ENCODE results near the gene RFC3. TPM values are rescaled to one million over a fixed set of nuclear protein-coding genes. Genes with fewer than 3 reads are reported as not detected.

RFC3 gene, protein sequence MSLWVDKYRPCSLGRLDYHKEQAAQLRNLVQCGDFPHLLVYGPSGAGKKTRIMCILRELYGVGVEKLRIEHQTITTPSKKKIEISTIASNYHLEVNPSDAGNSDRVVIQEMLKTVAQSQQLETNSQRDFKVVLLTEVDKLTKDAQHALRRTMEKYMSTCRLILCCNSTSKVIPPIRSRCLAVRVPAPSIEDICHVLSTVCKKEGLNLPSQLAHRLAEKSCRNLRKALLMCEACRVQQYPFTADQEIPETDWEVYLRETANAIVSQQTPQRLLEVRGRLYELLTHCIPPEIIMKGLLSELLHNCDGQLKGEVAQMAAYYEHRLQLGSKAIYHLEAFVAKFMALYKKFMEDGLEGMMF
- 2.0 and 3.4 TPM in 2 replicates for total RNA-seq

DNA sequence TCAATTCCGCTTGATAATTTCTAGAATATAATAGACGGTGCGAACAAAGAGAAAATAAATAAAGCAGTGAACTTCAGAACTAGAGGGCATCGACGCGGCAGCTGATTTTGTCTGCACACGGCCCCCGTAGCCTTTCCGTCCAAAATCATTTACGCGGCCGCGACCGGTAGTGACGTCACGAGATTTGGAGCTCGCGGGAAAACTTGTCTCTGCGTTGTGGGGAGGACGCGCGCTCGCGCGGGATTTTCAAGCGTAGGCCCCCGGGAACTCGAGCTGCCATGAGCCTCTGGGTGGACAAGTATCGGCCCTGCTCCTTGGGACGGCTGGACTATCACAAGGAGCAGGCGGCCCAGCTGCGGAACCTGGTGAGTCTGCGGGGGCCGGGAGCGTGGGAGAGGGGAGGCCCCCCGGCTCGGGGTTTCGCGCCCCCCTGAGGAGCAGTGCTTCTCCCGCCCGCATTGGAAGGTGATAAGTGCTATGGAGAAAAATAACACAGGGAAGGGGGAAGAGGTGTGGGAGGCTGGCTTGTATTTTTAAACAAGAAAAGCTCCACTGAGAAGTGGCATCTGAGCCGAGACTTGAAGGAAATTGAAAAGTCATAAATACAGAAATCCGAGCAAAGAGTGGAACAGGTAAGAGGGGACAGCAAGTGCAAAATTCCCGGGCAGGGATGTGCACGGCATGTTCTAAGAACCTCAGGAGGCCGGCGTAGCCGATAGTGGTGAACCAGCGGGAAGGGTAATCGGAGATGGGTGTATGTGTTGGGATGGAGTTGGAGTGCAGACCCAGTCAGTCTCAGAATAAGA is at the start of gene RFC3:
RFC3 (plus strand) TSS at position 249 of the 806 bp plus-strand sequence; CDS start at position 279, 30 bp downstream.
- H3K36me3 ChIP-seq (ENCODE audit: control insufficient read depth, insufficient read depth, low read length) = no peaks in the 10 kb centered on the region
- FAIRE-seq (no peak), DNase-seq (ENCODE audit: low read depth) (peak; percentile 87)
- no peak for TF ChIP-seq CTCF (IDR thresholded peaks at IDR 0.05; ENCODE audit: insufficient read depth, low read length, severe bottlenecking)
- peak within 1 kb of the TSS; percentile 78 for H3K4me3 ChIP-seq (ENCODE audit: low read depth, low read length)
- no peaks in the 10 kb centered on the region for H3K27me3 ChIP-seq (ENCODE audit: control insufficient read depth, insufficient read depth, low read length)

DNA sequence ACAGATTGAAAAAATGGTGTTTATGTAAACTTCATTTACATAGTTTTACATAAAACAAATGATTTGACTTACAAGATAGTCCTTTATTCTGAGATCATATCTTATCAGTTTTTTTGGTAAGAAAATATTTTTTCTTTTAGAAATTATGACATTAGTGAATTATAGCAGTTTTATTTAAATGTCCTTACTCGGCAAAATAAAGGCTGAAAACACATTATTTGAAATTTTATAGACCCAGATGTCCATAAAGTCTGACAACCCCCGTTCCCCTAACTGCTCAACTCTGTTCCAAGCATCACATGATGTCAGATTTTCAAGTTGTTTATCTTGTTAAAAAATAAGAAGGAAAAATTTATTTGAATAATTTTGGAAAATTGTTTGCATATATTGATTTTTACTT is 46.7 kb upstream of the RFC3 start:
- no peak for TF ChIP-seq CTCF (IDR thresholded peaks at IDR 0.05; ENCODE audit: insufficient read depth, low read length, severe bottlenecking)
- Histone ChIP-seq H3K27me3 (ENCODE audit: control insufficient read depth, insufficient read depth, low read length) (no peaks in the 10 kb centered on the region), H3K4me3 (ENCODE audit: low read depth, low read length) (no peak overlapping the region), H3K36me3 (ENCODE audit: control insufficient read depth, insufficient read depth, low read length) (no peaks in the 10 kb centered on the region)
- DNase-seq (ENCODE audit: low read depth) (no peak), FAIRE-seq (no peak)

DNA sequence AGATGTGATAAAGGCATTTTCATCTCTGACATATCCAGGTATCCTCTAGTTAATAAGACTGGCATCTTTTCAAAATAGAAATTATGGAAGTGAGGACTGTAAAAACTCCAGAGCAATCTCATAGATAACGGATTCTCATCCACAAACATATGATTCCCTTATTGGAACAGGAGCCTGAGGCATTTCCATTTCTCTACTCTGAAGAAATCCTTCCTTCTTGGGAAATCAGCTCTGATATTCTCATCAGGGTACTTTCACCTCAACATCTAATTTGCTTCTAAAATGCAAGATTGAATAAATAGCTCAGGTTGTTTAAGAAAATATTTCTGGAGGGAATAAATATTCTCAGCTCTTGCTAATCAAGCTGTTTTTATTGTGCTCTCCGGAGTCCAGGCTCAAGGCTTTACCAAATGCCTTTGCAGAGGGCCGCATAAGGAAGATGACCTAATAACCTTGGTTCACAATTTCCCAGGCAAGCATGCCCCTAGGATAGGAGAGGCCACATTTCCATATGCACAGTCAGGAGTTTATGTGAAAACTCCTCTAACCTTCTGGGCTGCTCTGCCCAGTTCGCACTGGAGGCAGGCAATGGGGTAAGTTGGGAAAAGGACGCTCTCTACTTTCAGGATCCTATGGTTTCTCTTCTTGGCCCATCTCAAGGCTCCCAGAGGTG is 44.0 kb upstream of the RFC3 start:
- Histone ChIP-seq H3K4me3 (ENCODE audit: low read depth, low read length) (no peak overlapping the region), H3K27me3 (ENCODE audit: control insufficient read depth, insufficient read depth, low read length) (no peaks in the 10 kb centered on the region), H3K36me3 (ENCODE audit: control insufficient read depth, insufficient read depth, low read length) (no peaks in the 10 kb centered on the region)
- TF ChIP-seq CTCF (IDR thresholded peaks at IDR 0.05; ENCODE audit: insufficient read depth, low read length, severe bottlenecking) = no peak
- FAIRE-seq (no peak), DNase-seq (ENCODE audit: low read depth) (no peak)

DNA sequence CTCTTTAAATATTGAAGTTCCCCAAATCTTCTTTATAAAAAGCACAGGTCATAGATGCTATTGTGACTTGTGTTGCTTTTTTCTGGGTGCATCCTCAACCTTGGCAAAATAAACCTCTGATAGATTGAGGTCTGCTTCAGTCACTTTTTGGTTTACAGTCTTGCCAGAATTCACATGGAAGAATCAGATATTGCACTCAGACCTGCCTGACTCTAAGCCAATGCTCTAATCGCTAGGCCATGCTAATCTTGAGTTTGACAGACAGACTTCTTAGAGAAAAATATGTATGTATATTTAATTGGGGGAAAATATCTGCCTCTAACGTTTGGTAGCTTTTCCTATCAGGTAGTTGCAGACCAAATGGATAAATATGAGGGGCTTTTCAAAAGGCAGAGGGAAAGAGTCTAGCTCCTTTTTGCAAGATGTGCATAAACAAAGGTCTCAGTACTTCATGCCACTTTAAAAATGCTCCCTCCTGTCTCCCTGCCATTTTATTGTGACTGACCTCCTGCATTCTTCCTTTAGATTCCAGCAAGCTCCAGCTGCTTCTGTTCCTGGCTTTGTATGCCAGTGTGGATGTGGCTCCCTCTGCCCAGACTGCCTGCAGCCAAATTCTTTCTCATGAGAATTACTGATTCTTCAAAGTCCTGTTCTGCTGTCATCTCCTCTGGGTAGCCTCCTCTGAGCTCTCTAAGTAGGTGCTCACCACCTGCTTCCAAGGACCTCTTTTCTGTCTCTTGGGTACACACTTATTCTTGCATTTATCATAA is 42.4 kb upstream of the RFC3 start:
- H3K4me3 ChIP-seq (ENCODE audit: low read depth, low read length) = no peak overlapping the region
- FAIRE-seq (no peak), DNase-seq (ENCODE audit: low read depth) (no peak)
- H3K36me3 ChIP-seq (ENCODE audit: control insufficient read depth, insufficient read depth, low read length) = no peaks in the 10 kb centered on the region
- H3K27me3 ChIP-seq (ENCODE audit: control insufficient read depth, insufficient read depth, low read length) = no peaks in the 10 kb centered on the region
- no peak for TF ChIP-seq CTCF (IDR thresholded peaks at IDR 0.05; ENCODE audit: insufficient read depth, low read length, severe bottlenecking)

DNA sequence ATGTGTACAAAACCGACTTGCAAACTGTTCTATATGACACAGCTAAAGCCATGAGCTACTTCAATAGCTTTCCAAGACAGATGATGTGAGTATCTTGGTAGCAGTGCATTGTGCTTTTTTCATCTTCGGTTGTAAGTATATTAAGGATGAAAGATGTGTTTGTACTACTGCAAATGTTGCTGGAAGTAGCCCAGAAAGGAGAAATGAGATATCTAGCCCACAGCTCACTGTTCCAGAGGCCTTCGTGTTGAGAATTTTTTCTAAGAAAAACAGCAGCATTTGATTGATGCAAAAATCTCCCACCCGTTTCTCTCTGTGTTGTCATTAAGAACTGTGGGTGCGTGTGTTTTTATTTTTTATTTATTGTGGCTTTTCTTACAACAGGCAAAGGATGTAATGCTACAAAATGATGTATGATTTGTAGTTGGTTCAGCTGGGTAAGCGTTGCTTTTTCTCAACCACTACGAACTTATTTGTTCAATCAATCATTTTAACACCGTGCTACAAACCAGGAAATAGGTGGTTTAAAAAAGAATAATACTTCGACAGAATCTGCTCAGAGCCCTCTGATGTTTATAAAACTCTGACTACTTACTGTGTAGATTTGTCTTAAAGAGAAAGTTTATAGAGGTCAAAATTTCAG is 41.6 kb upstream of the RFC3 start:
- Histone ChIP-seq H3K36me3 (ENCODE audit: control insufficient read depth, insufficient read depth, low read length) (no peaks in the 10 kb centered on the region), H3K27me3 (ENCODE audit: control insufficient read depth, insufficient read depth, low read length) (no peaks in the 10 kb centered on the region), H3K4me3 (ENCODE audit: low read depth, low read length) (no peak overlapping the region)
- TF ChIP-seq CTCF (IDR thresholded peaks at IDR 0.05; ENCODE audit: insufficient read depth, low read length, severe bottlenecking) = no peak
- FAIRE-seq = no peak
- DNase-seq (ENCODE audit: low read depth) = no peak
